ENCODE results near the gene CABLES2. TPM values are rescaled to one million over a fixed set of nuclear protein-coding genes. Genes with fewer than 3 reads are reported as not detected.

The CABLES2 gene
- total and polyA plus RNA-seq, 9 of the 15 experiments (the other 6 are each of a cell fraction or from before 2014, with no cell fraction given), result 0.46 to 4.2 (median 1.6) TPM

- no peak for TF ChIP-seq ADNP (tag; IDR thresholded peaks at IDR 0.05)
- no peak for TF ChIP-seq HOXB6 (CRISPR knock-in tag; IDR thresholded peaks at IDR 0.05; ENCODE audit: borderline replicate concordance)
- TF ChIP-seq KLF13 (tag; IDR thresholded peaks at IDR 0.05; ENCODE audit: borderline replicate concordance, low read depth), result no peak
These were observed 50.4 kb downstream of the CABLES2 start (continued) for GRCh38 chr20:62356589-62357186.

- WGBS (ENCODE audit: insufficient coverage, low coverage, missing lambda C conversion rate), result 85% methylated on average over 20 of the region's 29 CpGs
- ChIA-PET CTCF (ENCODE audit: low intra/inter-chr PET ratio) (no interaction called here), POLR2A (no interaction called here)
- DNase-seq (ENCODE audit: extremely low read depth in 1 of 4, low spot score in 3 of 4) (peak in 1 of 4 experiments; percentile 37), ATAC-seq (no peak), FAIRE-seq (peak; percentile 29)
- Histone ChIP-seq H4K20me1 (replicated peaks; ENCODE audit: control insufficient read depth, insufficient read depth, low read length) (0 out of 2 replicates have a peak, but pooled peaks cover 3% of the 10 kb centered on the region), H3K9me3 (replicated peaks; ENCODE audit: control insufficient read depth, insufficient read depth, low read depth, low read length) (no peaks in the 10 kb centered on the region), H3K4me1 (replicated peaks in 1 of 2; ENCODE audit: control insufficient read depth in 2 of 2, insufficient read depth in 2 of 2, low read length in 2 of 2) (peaks cover 30 to 87% of the 10 kb centered on the region in 2 experiments), H3K9me1 (ENCODE audit: control insufficient read depth, insufficient read depth, low read length) (no peaks in the 10 kb centered on the region), H3K27me3 (ENCODE audit: control insufficient read depth in 2 of 2, insufficient read depth in 2 of 2, low read length in 2 of 2) (no peaks in the 10 kb centered on the region), H3K36me3 (ENCODE audit: control insufficient read depth, insufficient read depth, low read length) (peaks cover 68% of the 10 kb centered on the region; the same call in 1 of the 3 replicates), H3K4me2 (ENCODE audit: insufficient read depth, low read length) (no peak overlapping the region), H3K79me2 (ENCODE audit: control insufficient read depth, insufficient read depth, low read length) (peaks cover 53% of the 10 kb centered on the region), H2AFZ (ENCODE audit: low read depth, low read length) (no peak overlapping the region), H3K9ac (ENCODE audit: insufficient read depth in 1 of 2, low read depth in 2 of 2, low read length in 2 of 2) (peak overlapping the region in 1 of 2 experiments; percentile 93; a peak in 2 of 4 replicates), H3K27ac (ENCODE audit: extremely low read depth, low read depth, low read length) (peak overlapping the region; percentile 92; the same call in 1 of the 3 replicates), H3K4me3 (no peak overlapping the region)
- intact Hi-C loops (cut with micrococcal nuclease) (no loop called here), in situ Hi-C loops (cut with MboI) (no loop called here)
- TF ChIP-seq TFAP4 (CRISPR knock-in tag; IDR thresholded peaks at IDR 0.05; ENCODE audit: borderline replicate concordance), result 0 out of 2 replicates have a peak, but pooled peaks have one; percentile 15
- TF ChIP-seq DDX20 (tag; IDR thresholded peaks at IDR 0.05; ENCODE audit: low read depth), result no peak
- peak; percentile 26; the same call in 1 of the 2 replicates for TF ChIP-seq ZBTB7A (IDR thresholded peaks at IDR 0.05; ENCODE audit: borderline replicate concordance, control insufficient read depth, low read depth, low read length)
- BruUV-seq (replicated peaks), result no TSS peak
These were observed 51.1 kb downstream of the CABLES2 start for GRCh38 chr20:62355878-62356588.

All from K562 (cell line).